Measurements from ENCODE around the gene UNC5CL. TPM values are rescaled to one million over a fixed set of nuclear protein-coding genes. Genes with fewer than 3 reads are reported as not detected.

Gene UNC5CL
- total RNA-seq, 1 experiment from 2014 or later, result 5.5 TPM

- TF ChIP-seq CTCF (IDR thresholded peaks at IDR 0.05; ENCODE audit: insufficient read depth in 1 of 2, low read depth in 1 of 2, low read length in 1 of 2, severe bottlenecking in 1 of 2, unreplicated experiment in 1 of 2), result no peak
- H3K4me3 ChIP-seq (ENCODE audit: low read depth, low read length), result no peak overlapping the region
- H3K4me3 Mint-ChIP-seq (ENCODE audit: unreplicated experiment), result peak overlapping the region; percentile 70
- H3K27me3 ChIP-seq (replicated peaks; ENCODE audit: control insufficient read depth, insufficient read depth, low read length), result no peaks in the 10 kb centered on the region
- no peaks in the 10 kb centered on the region for H3K27me3 Mint-ChIP-seq (ENCODE audit: insufficient read depth, unreplicated experiment)
- peaks cover 68% of the 10 kb centered on the region for H3K4me1 ChIP-seq
- BruUV-seq (replicated peaks), result no TSS peak
- H3K36me3 ChIP-seq (ENCODE audit: control insufficient read depth, insufficient read depth, low read length), result no peaks in the 10 kb centered on the region; the same call in 1 of the 2 replicates
- no peaks in the 10 kb centered on the region for H3K9me3 Mint-ChIP-seq (ENCODE audit: unreplicated experiment)
- ChIA-PET POLR2A (no interaction called here), CTCF (interaction anchor here (0.9 to 1.0 kb wide), 4 partner anchors 19 to 33 kb away, joined by 3 to 4 read pairs (median 3); no protein-coding TSS in a partner anchor)
- intact Hi-C loops (cut with micrococcal nuclease; ENCODE audit: unreplicated experiment), result loop anchor here (1.0 to 10.0 kb wide), 7 partner anchors 16 to 351 kb away; no protein-coding TSS in a partner anchor
- DNase-seq, result no peak
- peak overlapping the region; percentile 77 for H3K27ac Mint-ChIP-seq (ENCODE audit: unreplicated experiment)
- H3K4me1 Mint-ChIP-seq (ENCODE audit: low read depth, unreplicated experiment), result peaks cover 60% of the 10 kb centered on the region
- peaks cover 33% of the 10 kb centered on the region for H3K36me3 Mint-ChIP-seq (ENCODE audit: insufficient read depth, unreplicated experiment)
- H3K9me3 ChIP-seq, result no peaks in the 10 kb centered on the region
These were observed 26.6 kb upstream of the UNC5CL start for GRCh38 chr6:41065550-41066026.

- peak overlapping the region; percentile 70 for H3K4me3 Mint-ChIP-seq (ENCODE audit: unreplicated experiment)
- H3K4me3 ChIP-seq (ENCODE audit: low read depth, low read length), result no peak overlapping the region
- CTCF ChIA-PET, result interaction anchor here (0.7 to 1.5 kb wide), 4 partner anchors 10 to 699 kb away, joined by 3 to 10 read pairs (median 4); no protein-coding TSS in a partner anchor
- peaks cover 64% of the 10 kb centered on the region for H3K4me1 Mint-ChIP-seq (ENCODE audit: low read depth, unreplicated experiment)
- POLR2A ChIA-PET, result interaction anchor here (0.7 kb wide), 1 partner anchor 350 kb away, joined by 6 read pairs; no protein-coding TSS in a partner anchor
- peak; percentile 62 to 72 for DNase-seq
- intact Hi-C loops (cut with micrococcal nuclease; ENCODE audit: unreplicated experiment), result loop anchor here (1.0 to 10.0 kb wide), 7 partner anchors 16 to 350 kb away; no protein-coding TSS in a partner anchor
- H3K27me3 Mint-ChIP-seq (ENCODE audit: insufficient read depth, unreplicated experiment), result no peaks in the 10 kb centered on the region
- no peaks in the 10 kb centered on the region; the same call in 1 of the 2 replicates for H3K36me3 ChIP-seq (ENCODE audit: control insufficient read depth, insufficient read depth, low read length)
- H3K27me3 ChIP-seq (replicated peaks; ENCODE audit: control insufficient read depth, insufficient read depth, low read length), result no peaks in the 10 kb centered on the region
- H3K36me3 Mint-ChIP-seq (ENCODE audit: insufficient read depth, unreplicated experiment), result peaks cover 41% of the 10 kb centered on the region
- H3K9me3 ChIP-seq, result no peaks in the 10 kb centered on the region
- H3K9me3 Mint-ChIP-seq (ENCODE audit: unreplicated experiment), result peaks cover 7% of the 10 kb centered on the region
- H3K27ac Mint-ChIP-seq (ENCODE audit: unreplicated experiment), result peak overlapping the region; percentile 68
- peaks cover 70% of the 10 kb centered on the region for H3K4me1 ChIP-seq
- no TSS peak for BruUV-seq (replicated peaks)
- no peak for TF ChIP-seq CTCF (IDR thresholded peaks at IDR 0.05; ENCODE audit: insufficient read depth in 1 of 2, low read depth in 1 of 2, low read length in 1 of 2, severe bottlenecking in 1 of 2, unreplicated experiment in 1 of 2)
These were observed 25.8 kb upstream of the UNC5CL start for GRCh38 chr6:41064841-41065240.

GRCh38 chr6:41063884-41064285 lies 24.9 kb upstream of the UNC5CL start:
- Mint-ChIP-seq H3K4me1 (ENCODE audit: low read depth, unreplicated experiment) (peaks cover 73% of the 10 kb centered on the region), H3K27me3 (ENCODE audit: insufficient read depth, unreplicated experiment) (no peaks in the 10 kb centered on the region), H3K9me3 (ENCODE audit: unreplicated experiment) (peaks cover 9% of the 10 kb centered on the region), H3K4me3 (ENCODE audit: unreplicated experiment) (peak overlapping the region; percentile 70), H3K36me3 (ENCODE audit: insufficient read depth, unreplicated experiment) (peaks cover 42% of the 10 kb centered on the region), H3K27ac (ENCODE audit: unreplicated experiment) (peak overlapping the region; percentile 68)
- ChIA-PET CTCF (interaction anchor here (1.5 kb wide), 2 partner anchors 9 to 24 kb away, joined by 4 to 10 read pairs; no protein-coding TSS in a partner anchor), POLR2A (no interaction called here)
- H3K4me3 ChIP-seq (ENCODE audit: low read depth, low read length), result no peak overlapping the region
- DNase-seq, result no peak
- no peak for TF ChIP-seq CTCF (IDR thresholded peaks at IDR 0.05; ENCODE audit: insufficient read depth in 1 of 2, low read depth in 1 of 2, low read length in 1 of 2, severe bottlenecking in 1 of 2, unreplicated experiment in 1 of 2)
- no peaks in the 10 kb centered on the region for H3K9me3 ChIP-seq
- peaks cover 80% of the 10 kb centered on the region for H3K4me1 ChIP-seq
- intact Hi-C loops (cut with micrococcal nuclease; ENCODE audit: unreplicated experiment), result loop anchor here (10.0 kb wide), 1 partner anchor 349 kb away; no protein-coding TSS in a partner anchor
- no TSS peak for BruUV-seq (replicated peaks)
- no peaks in the 10 kb centered on the region; the same call in 1 of the 2 replicates for H3K36me3 ChIP-seq (ENCODE audit: control insufficient read depth, insufficient read depth, low read length)
- no peaks in the 10 kb centered on the region for H3K27me3 ChIP-seq (replicated peaks; ENCODE audit: control insufficient read depth, insufficient read depth, low read length)
